Colonic mucosa (tissue), 4 donors: ENCODE results near the gene WNT7B. TPM values are rescaled to one million over a fixed set of nuclear protein-coding genes. Genes with fewer than 3 reads are reported as not detected.

Experiments used
- DNase-seq: peaks from one replicate; pipeline ENCODE4 v3.0.0-alpha.2; 2020
- H3K27ac ChIP-seq: fragments of 200-600 bp; one replicate; pipeline ENCODE4 v1.8.0; 2021
- H3K27me3 ChIP-seq: fragments of 200-600 bp; one replicate; pipeline ENCODE4 v1.8.0; 2021
- H3K36me3 ChIP-seq: fragments of 200-600 bp; one replicate; pipeline ENCODE4 v1.8.0; 2021
- H3K4me1 ChIP-seq: fragments of 200-600 bp; one replicate; pipeline ENCODE4 v1.8.0; 2021; ENCODE audit warnings: mild to moderate bottlenecking
- H3K4me3 ChIP-seq: fragments of 200-600 bp; one replicate; pipeline ENCODE4 v1.8.0; 2021
- H3K9ac ChIP-seq, 2 donors: one replicate each; pipeline ENCODE4 v1.7.0; 2013; ENCODE audit warnings: control low read depth in 2 of 2, low read depth in 2 of 2, low read length in 2 of 2
- H3K9me3 ChIP-seq: fragments of 200-600 bp; one replicate; pipeline ENCODE4 v1.8.0; 2021
- intact Hi-C: fragments of 100-400 bp; cut with DNase I; formaldehyde crosslinking; loops from one replicate; pipeline ENCODE4 v1.14.1; 2022
- total RNA-seq, 2 donors: library from RNA; stranded (reverse); fragmentation: NEBNext Ultra II Directional in 1 of 2; extraction: Animal tissue kit (Norgen Biotek cat#: 25700) in 1 of 2; gene quantifications; one replicate each; pipeline ENCODE4 v1.2.1, GENCODE V29; 2021
- TF ChIP-seq, protein P1 (sequence below): fragments of 200-600 bp; IDR thresholded peaks from one replicate; pipeline ENCODE4 v1.8.0; 2022; ENCODE audit warnings: antibody characterized with exemption, mild to moderate bottlenecking
- donor health status: healthy.
- donor health status: DM: no; HTN: no; CAD: no.
- donor health status: DM: no; HTN: no; CAD: no.

WNT7B gene
- total RNA-seq, 2 donors from 2014 or later = 0.12 TPM; not detected in 1

DNA sequence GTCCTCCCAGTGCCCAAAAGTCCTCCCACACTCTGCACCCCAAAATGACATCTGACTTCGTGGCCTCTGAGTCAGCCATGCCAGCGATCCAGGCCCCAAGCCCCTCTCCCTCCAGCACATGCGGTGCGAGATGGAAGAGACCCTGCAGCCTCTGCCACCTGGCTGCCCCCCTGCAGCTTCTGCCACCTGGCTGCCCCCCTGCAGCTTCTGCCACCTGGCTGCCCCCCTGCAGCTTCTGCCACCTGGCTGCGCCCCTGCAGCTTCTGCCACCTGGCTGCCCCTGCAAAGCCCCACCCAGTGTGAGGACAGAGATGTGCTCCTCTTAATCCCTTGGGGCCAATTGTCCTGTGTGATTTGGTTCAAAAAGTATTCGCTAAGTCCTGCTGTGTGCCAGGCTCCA, 68.0 kb downstream of the WNT7B start:
- TF ChIP-seq, protein P1, sequence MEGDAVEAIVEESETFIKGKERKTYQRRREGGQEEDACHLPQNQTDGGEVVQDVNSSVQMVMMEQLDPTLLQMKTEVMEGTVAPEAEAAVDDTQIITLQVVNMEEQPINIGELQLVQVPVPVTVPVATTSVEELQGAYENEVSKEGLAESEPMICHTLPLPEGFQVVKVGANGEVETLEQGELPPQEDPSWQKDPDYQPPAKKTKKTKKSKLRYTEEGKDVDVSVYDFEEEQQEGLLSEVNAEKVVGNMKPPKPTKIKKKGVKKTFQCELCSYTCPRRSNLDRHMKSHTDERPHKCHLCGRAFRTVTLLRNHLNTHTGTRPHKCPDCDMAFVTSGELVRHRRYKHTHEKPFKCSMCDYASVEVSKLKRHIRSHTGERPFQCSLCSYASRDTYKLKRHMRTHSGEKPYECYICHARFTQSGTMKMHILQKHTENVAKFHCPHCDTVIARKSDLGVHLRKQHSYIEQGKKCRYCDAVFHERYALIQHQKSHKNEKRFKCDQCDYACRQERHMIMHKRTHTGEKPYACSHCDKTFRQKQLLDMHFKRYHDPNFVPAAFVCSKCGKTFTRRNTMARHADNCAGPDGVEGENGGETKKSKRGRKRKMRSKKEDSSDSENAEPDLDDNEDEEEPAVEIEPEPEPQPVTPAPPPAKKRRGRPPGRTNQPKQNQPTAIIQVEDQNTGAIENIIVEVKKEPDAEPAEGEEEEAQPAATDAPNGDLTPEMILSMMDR = no peak
- Histone ChIP-seq H3K27me3 (peaks cover 6% of the 10 kb centered on the region), H3K9ac (no peak overlapping the region), H3K4me1 (no peaks in the 10 kb centered on the region), H3K27ac (no peak overlapping the region), H3K4me3 (no peak overlapping the region), H3K36me3 (no peaks in the 10 kb centered on the region), H3K9me3 (no peaks in the 10 kb centered on the region)
- intact Hi-C loops = no loop called here
- no peak for DNase-seq

DNA sequence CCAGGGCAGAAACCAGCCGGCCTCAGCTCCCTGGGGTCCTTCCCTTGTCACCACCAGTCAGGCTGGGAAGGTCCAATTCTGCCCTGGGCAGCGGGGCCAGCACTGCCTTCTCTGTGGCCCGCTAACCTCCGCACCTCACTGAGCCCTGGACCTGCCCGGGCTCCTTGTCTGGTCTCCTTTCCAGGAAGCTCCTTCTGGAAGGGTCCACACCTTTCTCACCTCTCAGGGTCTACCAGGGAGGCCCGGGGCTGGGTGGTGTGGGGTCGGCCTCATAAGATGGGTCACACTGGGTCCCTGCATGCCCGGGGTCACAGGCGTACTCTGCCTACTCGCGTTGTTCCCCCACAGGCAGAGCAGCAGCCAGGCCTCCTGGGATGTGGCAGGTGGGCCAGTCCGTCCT, 69.0 kb downstream of the WNT7B start:
- intact Hi-C loops = no loop called here
- no peak for DNase-seq
- Histone ChIP-seq H3K27ac (no peak overlapping the region), H3K4me3 (no peak overlapping the region), H3K36me3 (no peaks in the 10 kb centered on the region), H3K9ac (no peak overlapping the region), H3K4me1 (no peaks in the 10 kb centered on the region), H3K9me3 (no peaks in the 10 kb centered on the region), H3K27me3 (peaks cover 6% of the 10 kb centered on the region)
- TF ChIP-seq, protein P1 = no peak

DNA sequence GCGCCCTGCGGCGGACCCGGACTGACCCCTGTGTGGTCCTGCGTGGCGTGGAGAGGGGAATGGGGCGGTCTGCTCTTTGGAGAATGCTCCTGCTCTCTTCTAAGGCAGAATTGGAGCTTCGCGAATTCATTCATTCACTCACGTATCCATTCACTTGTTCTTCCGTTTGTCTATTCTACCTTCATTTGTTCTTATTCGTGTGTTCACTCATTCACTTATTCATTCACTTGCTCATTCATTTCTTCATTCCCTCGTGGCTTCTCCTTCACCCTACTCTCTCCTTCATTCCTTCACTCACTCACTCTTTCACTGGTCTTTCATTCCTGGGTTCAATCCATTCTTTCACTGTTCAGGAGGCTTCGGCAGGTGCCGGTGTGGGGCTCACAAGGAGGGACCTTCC, 69.6 kb downstream of the WNT7B start:
- Histone ChIP-seq H3K27me3 (peaks cover 6% of the 10 kb centered on the region), H3K4me3 (no peak overlapping the region), H3K9ac (no peak overlapping the region), H3K27ac (no peak overlapping the region), H3K9me3 (no peaks in the 10 kb centered on the region), H3K36me3 (no peaks in the 10 kb centered on the region), H3K4me1 (no peaks in the 10 kb centered on the region)
- DNase-seq = no peak
- intact Hi-C loops = no loop called here
- TF ChIP-seq, protein P1 = no peak

DNA sequence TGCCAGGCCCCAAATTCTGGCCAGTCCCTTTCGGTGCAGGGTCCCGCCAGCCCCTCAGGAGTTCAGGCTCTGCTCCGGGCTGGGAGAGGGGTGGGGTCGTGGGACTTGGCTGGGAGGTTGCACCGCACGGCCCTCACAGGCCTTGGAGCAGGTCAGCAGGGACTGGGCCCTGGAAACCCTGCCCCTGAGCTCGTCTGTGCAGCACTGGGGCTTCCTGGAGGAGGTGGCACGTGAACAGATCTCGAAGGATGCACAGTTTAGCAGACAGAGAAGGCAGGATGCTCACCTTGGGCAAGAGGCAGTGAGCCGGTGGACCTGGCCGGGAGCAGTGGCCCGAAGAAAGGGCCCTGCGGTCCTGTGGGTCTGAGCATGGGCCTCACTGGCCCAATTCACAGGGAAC, 70.0 kb downstream of the WNT7B start:
- Histone ChIP-seq H3K9ac (no peak overlapping the region), H3K27ac (no peak overlapping the region), H3K4me1 (no peaks in the 10 kb centered on the region), H3K9me3 (no peaks in the 10 kb centered on the region), H3K36me3 (no peaks in the 10 kb centered on the region), H3K27me3 (peaks cover 6% of the 10 kb centered on the region), H3K4me3 (no peak overlapping the region)
- TF ChIP-seq, protein P1 = no peak
- intact Hi-C loops = no loop called here
- no peak for DNase-seq

DNA sequence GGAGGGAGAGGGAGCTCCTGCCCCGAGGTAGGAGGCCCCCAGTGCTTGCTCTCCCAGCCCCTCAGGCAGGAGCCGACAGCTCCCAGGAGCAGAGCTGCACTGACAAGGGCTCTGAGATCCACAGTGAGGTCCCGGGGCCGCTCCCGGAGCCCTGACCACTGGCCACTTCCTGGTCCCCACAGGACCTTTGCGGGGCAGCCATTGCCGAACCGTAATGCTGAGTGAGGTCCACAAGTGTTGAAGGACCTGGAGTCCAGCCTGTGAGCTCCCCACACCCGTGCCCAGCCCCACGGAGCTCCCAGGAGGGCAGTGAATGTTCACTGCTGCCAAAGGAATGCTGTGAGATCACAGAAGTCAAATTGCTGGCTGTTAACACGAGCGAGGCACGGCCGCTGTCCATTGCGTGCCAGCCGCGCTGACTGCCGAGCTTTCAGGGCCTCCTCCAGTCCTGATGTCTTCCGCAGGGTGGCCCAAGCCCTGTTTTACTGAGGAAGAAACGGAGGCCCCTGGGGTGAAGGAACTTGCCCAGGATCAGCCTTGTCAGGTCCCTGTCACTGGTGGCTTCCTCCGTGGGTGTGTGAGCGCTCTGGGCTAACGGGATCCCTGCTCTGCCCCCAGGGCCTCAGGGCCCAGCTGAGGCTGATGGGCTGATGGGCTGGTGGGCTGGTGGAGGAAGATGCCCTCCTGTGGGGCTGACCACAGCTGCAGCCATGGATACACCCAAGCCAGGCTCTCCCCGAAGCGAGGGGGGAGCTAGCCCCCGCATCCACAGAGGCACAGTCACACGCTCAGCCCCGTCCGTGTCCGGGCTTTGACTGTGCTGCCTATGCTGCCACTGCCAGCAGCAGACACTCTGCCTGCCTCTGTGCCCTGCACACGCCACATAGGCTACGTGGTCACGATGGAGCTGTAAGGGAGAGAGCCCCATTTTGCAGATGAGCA, 70.8 kb downstream of the WNT7B start:
- intact Hi-C loops = no loop called here
- Histone ChIP-seq H3K27ac (no peak overlapping the region), H3K9ac (no peak overlapping the region), H3K36me3 (no peaks in the 10 kb centered on the region), H3K27me3 (peaks cover 6% of the 10 kb centered on the region), H3K9me3 (no peaks in the 10 kb centered on the region), H3K4me3 (no peak overlapping the region), H3K4me1 (no peaks in the 10 kb centered on the region)
- TF ChIP-seq, protein P1 = no peak
- no peak for DNase-seq
